Loucy (cell line): ENCODE data around the gene TEX2.

Experiments used
- H2AFZ ChIP-seq: fragments of 200-600 bp; sonication (generic); 2 replicates; pipeline ENCODE4 v1.6.0; 2016; ENCODE audit warnings: antibody characterized with exemption, mild to moderate bottlenecking, low read length, moderate library complexity
- H3F3A ChIP-seq: fragments of 200-600 bp; 2 replicates; pipeline ENCODE4 v1.6.0; 2016; ENCODE audit warnings: antibody characterized with exemption, low read depth, mild to moderate bottlenecking
- H3K27me3 ChIP-seq: fragments of 200-600 bp; sonication (generic); 2 replicates; pipeline ENCODE4 v1.6.1; 2014; ENCODE audit warnings: low read length, mild to moderate bottlenecking; ENCODE audit not compliant: insufficient read depth, poor library complexity, severe bottlenecking
- H3K36me3 ChIP-seq: fragments of 200-600 bp; sonication (generic); 2 replicates; pipeline ENCODE4 v1.6.1; 2016; ENCODE audit warnings: low read length; ENCODE audit not compliant: insufficient read depth
- H3K4me1 ChIP-seq: fragments of 200-600 bp; sonication (generic); 2 replicates; pipeline ENCODE4 v1.5.1; 2014; ENCODE audit warnings: low read length, mild to moderate bottlenecking; ENCODE audit not compliant: insufficient read depth, poor library complexity, severe bottlenecking
- H3K4me2 ChIP-seq: fragments of 200-600 bp; sonication (generic); 2 replicates; pipeline ENCODE4 v1.6.0; 2014; ENCODE audit warnings: antibody characterized with exemption, low read length, low read depth, mild to moderate bottlenecking; ENCODE audit not compliant: poor library complexity, severe bottlenecking
- H3K4me3 ChIP-seq: fragments of 200-600 bp; sonication (generic); 2 replicates; pipeline ENCODE4 v1.5.1; 2014; ENCODE audit warnings: low read length, mild to moderate bottlenecking, mixed read lengths; ENCODE audit not compliant: poor library complexity, severe bottlenecking
- H3K79me2 ChIP-seq: fragments of 200-600 bp; sonication (generic); 2 replicates; pipeline ENCODE4 v1.6.1; 2014; ENCODE audit warnings: low read length; ENCODE audit not compliant: insufficient read depth
- H3K9ac ChIP-seq: fragments of 200-600 bp; sonication (generic); 2 replicates; pipeline ENCODE4 v1.6.0; 2014; ENCODE audit warnings: mild to moderate bottlenecking, low read depth, low read length, moderate library complexity; ENCODE audit not compliant: poor library complexity, severe bottlenecking
- H3K9me2 ChIP-seq: fragments of 200-600 bp; sonication (generic); replicated peaks from 2 replicates; pipeline ENCODE4 v1.6.1; 2016; ENCODE audit warnings: low read depth, low read length, mixed read lengths
- H3K9me3 ChIP-seq: fragments of 200-600 bp; sonication (generic); 2 replicates; pipeline ENCODE4 v1.6.1; 2014; ENCODE audit warnings: mild to moderate bottlenecking, antibody characterized with exemption, low read length, low read depth; ENCODE audit not compliant: insufficient read depth
- H4K20me1 ChIP-seq: fragments of 200-600 bp; sonication (generic); 2 replicates; pipeline ENCODE4 v1.6.0; 2014; ENCODE audit warnings: antibody characterized with exemption, low read length, mild to moderate bottlenecking; ENCODE audit not compliant: insufficient read depth, poor library complexity, severe bottlenecking
- EZH2phosphoT487 ChIP-seq: fragments of 200-600 bp; IDR thresholded peaks from 2 replicates; pipeline ENCODE4 v1.6.1; 2018; ENCODE audit warnings: antibody characterized with exemption, mild to moderate bottlenecking, moderate library complexity, borderline replicate concordance
- TF ChIP-seq, protein P1 (sequence below): fragments of 200-600 bp; sonication (generic); conservative IDR thresholded peaks from 2 replicates; pipeline ENCODE4 v1.5.1; 2014; ENCODE audit warnings: mild to moderate bottlenecking, antibody characterized with exemption, low read length

Gene TEX2

DNA sequence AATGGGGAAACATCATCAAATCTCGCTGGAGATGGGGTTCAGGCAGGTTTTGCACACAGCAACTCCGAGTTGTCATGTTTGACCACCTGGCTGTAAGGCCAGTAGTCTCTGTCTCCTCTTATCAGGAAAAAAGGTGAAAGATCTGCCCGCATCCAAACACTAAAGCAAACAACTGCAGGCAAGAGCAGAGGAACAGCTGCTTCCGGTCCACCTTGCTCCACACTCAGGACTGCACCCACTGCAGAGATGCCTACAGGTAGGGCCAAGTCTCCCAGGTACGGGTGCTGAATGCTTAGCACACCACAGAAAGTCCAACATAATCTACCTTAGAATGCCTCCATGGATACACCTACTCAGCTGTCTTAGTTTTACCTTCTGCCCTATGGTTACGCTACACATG lies 7.3 kb downstream of the TEX2 start:
- H3K79me2 ChIP-seq = peaks cover 42% of the 10 kb centered on the region
- H3K4me1 ChIP-seq = peaks cover 18% of the 10 kb centered on the region
- no peak overlapping the region for H3K4me2 ChIP-seq
- no peaks in the 10 kb centered on the region for H3K9me2 ChIP-seq
- H3K36me3 ChIP-seq = no peaks in the 10 kb centered on the region
- H3K4me3 ChIP-seq = no peak overlapping the region
- H4K20me1 ChIP-seq = no peaks in the 10 kb centered on the region
- no peaks in the 10 kb centered on the region for H3F3A ChIP-seq
- H3K9ac ChIP-seq = no peak overlapping the region
- no peak overlapping the region for H2AFZ ChIP-seq
- H3K9me3 ChIP-seq = no peaks in the 10 kb centered on the region
- H3K27me3 ChIP-seq = no peaks in the 10 kb centered on the region
- TF ChIP-seq, protein P1, sequence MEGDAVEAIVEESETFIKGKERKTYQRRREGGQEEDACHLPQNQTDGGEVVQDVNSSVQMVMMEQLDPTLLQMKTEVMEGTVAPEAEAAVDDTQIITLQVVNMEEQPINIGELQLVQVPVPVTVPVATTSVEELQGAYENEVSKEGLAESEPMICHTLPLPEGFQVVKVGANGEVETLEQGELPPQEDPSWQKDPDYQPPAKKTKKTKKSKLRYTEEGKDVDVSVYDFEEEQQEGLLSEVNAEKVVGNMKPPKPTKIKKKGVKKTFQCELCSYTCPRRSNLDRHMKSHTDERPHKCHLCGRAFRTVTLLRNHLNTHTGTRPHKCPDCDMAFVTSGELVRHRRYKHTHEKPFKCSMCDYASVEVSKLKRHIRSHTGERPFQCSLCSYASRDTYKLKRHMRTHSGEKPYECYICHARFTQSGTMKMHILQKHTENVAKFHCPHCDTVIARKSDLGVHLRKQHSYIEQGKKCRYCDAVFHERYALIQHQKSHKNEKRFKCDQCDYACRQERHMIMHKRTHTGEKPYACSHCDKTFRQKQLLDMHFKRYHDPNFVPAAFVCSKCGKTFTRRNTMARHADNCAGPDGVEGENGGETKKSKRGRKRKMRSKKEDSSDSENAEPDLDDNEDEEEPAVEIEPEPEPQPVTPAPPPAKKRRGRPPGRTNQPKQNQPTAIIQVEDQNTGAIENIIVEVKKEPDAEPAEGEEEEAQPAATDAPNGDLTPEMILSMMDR = no peak
- TF ChIP-seq EZH2phosphoT487 = no peak

DNA sequence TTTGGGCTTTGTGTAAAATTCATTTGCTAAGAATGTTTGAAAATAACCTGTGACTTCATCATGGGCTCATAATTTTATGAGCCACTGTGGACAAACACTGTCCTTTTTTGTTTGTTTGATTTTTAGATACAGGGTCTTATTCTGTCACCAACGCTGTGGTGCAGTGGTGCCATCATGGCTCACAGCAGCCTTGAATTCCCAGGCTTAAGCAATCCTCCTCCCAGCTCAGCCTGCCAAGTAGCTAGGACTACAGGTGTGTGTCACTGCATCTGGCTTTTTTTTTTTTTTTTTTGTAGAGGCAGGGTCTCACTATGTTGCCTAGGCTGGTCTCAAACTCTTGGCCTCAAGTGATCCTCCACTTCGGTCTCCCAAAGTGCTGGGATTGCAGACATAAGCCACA lies 8.3 kb downstream of the TEX2 start:
- H3K4me2 ChIP-seq = no peak overlapping the region
- no peaks in the 10 kb centered on the region for H3K36me3 ChIP-seq
- H3K4me3 ChIP-seq = no peak overlapping the region
- H3K27me3 ChIP-seq = no peaks in the 10 kb centered on the region
- H4K20me1 ChIP-seq = no peaks in the 10 kb centered on the region
- no peak overlapping the region for H2AFZ ChIP-seq
- no peak for TF ChIP-seq EZH2phosphoT487
- TF ChIP-seq, protein P1 = no peak
- H3F3A ChIP-seq = no peaks in the 10 kb centered on the region
- peaks cover 9% of the 10 kb centered on the region for H3K4me1 ChIP-seq
- peaks cover 38% of the 10 kb centered on the region for H3K79me2 ChIP-seq
- H3K9me2 ChIP-seq = no peaks in the 10 kb centered on the region
- no peak overlapping the region for H3K9ac ChIP-seq
- no peaks in the 10 kb centered on the region for H3K9me3 ChIP-seq

DNA sequence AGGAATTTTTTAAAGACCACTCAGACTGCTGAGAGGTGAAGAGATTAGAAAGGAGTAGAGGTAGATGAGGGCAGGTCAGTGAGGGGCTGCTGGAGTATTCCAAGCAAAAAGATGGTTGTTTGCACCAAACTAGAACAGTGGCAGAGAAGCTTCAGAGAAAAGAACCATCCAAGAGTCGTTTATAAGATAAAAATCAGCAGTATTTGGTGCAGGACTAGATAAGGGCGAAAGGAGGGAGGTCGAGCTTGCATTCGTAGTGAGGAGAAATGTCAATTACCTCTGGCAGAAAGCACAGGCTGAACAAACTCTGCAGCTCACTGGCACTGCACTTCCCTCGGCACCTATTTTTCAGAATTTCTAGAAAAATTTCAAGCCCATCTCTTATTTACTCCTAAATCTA lies 9.6 kb downstream of the TEX2 start:
- H3F3A ChIP-seq = no peaks in the 10 kb centered on the region
- H4K20me1 ChIP-seq = no peaks in the 10 kb centered on the region
- H3K4me1 ChIP-seq = peaks cover 6% of the 10 kb centered on the region
- no peaks in the 10 kb centered on the region for H3K27me3 ChIP-seq
- no peak overlapping the region for H3K4me3 ChIP-seq
- no peaks in the 10 kb centered on the region for H3K9me3 ChIP-seq
- no peak for TF ChIP-seq EZH2phosphoT487
- TF ChIP-seq, protein P1 = no peak
- no peak overlapping the region for H3K9ac ChIP-seq
- H3K36me3 ChIP-seq = no peaks in the 10 kb centered on the region
- H3K79me2 ChIP-seq = peaks cover 29% of the 10 kb centered on the region; the same call in 1 of the 2 replicates
- H3K4me2 ChIP-seq = no peak overlapping the region
- H3K9me2 ChIP-seq = no peaks in the 10 kb centered on the region
- H2AFZ ChIP-seq = no peak overlapping the region
